ENCODE data around the gene SPDYE1.
"Not testable (repeated sequence)": the region's sequence is repeated elsewhere in the genome, so short reads cannot be mapped to it uniquely, and the experiment has no call there.

The SPDYE1 gene

DNA sequence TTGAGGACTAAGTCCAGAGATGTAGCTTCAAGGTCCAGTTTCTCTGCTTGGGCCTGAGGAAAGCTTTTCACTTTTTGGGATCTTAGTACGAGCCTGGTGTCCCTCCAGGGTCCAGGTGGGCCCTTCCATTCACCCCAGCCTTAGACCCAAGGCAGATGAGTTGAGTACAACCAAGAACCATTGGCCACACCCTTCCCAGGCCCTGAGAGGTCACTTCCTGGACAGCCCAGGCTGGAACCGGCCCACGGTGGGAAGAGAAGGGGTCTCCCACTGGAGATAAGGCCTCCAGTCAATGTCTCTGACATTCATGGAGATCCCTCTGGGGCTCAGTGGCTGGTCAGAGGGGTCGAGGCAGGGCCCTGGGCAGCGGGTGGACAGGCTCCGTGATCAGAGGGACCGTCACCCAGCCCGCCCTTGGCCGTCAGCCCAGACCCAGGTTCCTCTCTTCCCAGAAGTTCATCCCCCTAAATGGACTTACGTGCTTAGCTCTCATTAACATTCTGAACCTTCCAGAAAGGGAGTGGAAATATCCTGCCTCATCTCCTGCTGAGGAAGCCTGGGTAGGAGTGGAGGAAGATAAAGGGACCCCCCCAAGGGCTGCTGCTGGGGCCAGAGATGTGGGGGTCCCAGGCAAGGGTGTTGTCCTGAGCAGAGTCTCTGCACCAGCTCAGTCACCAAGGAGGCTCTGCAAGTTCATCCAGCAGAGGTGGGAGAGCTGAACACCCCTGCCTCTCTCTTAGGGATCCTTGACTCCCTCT is 22.8 kb upstream of the SPDYE1 start:
- not testable (repeated sequence) for H3K27ac ChIP-seq

DNA sequence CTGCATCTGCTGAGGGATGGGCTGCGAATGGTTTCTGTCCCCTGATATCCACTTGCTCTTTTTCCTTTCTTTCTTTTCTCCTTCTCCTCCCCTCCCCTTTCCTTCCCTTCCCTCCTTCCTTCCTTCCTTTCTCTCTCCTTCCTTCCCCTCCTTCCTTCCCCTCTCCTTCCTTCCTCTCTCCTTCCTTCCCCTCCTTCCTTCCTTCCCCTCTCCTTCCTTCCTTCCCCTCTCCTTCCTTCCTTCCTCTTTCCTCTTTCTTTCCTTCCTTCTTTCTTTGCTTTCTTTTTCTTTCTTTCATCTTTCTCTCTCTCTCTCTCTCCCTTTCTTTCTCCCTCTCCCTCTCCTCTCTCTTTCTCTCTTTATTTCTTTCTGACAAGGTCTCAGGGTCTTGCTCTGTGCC is 20.2 kb upstream of the SPDYE1 start:
- TF ChIP-seq, protein P1, sequence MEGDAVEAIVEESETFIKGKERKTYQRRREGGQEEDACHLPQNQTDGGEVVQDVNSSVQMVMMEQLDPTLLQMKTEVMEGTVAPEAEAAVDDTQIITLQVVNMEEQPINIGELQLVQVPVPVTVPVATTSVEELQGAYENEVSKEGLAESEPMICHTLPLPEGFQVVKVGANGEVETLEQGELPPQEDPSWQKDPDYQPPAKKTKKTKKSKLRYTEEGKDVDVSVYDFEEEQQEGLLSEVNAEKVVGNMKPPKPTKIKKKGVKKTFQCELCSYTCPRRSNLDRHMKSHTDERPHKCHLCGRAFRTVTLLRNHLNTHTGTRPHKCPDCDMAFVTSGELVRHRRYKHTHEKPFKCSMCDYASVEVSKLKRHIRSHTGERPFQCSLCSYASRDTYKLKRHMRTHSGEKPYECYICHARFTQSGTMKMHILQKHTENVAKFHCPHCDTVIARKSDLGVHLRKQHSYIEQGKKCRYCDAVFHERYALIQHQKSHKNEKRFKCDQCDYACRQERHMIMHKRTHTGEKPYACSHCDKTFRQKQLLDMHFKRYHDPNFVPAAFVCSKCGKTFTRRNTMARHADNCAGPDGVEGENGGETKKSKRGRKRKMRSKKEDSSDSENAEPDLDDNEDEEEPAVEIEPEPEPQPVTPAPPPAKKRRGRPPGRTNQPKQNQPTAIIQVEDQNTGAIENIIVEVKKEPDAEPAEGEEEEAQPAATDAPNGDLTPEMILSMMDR (IDR thresholded peaks at IDR 0.05): no peak
- Histone ChIP-seq H3K27ac (no peak overlapping the region), H3K4me3 (no peak overlapping the region)
- no peak for DNase-seq (ENCODE audit: low spot score)

More for the DNA sequence above, 22.8 kb upstream of the SPDYE1 start:
- not testable (repeated sequence) for H3K4me3 ChIP-seq; DNase-seq (ENCODE audit: low spot score)

DNA sequence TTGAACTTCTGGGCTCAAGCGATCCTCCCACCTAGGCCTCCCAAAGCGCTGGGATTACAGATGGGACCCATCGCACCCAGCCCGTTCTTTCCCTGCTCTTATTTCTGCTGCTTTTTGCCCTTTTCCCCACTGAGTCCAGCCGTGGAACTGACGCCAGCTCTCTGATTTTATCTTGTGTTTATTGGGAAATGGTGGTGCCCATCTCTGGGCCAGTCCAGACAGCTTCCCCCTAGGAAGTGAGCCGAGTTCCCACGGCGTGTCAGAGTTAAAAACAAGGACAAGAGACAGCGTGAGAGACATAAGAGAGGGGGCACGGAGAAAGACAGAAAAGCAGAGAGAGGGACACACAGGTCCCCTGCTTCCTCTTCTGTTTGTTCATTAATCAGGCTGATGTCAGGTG is 19.6 kb upstream of the SPDYE1 start:
- not testable (repeated sequence) for H3K4me3 ChIP-seq; H3K27ac ChIP-seq; DNase-seq (ENCODE audit: low spot score)

DNA sequence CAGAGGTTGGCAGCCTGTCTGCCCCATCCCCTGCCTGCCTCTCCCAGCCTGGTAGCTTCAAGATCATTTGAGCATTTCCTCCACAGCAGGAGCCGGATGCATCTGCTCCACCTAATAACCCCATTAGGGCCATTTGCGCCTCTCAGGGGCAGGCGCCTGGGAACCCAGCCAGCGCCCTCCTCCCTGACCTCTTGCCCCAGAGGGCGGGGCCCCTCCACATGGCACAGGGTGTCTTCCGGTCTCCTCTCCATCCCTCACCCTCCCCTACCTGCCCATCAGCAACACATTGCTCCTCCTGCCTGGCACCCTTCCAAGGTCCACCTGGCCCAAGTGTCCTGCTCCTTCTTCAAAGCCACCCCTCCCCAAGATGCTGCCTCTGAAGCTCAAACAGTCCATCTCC is 14.8 kb upstream of the SPDYE1 start:
- not testable (repeated sequence) for H3K27ac ChIP-seq; DNase-seq (ENCODE audit: low spot score); H3K4me3 ChIP-seq

DNA sequence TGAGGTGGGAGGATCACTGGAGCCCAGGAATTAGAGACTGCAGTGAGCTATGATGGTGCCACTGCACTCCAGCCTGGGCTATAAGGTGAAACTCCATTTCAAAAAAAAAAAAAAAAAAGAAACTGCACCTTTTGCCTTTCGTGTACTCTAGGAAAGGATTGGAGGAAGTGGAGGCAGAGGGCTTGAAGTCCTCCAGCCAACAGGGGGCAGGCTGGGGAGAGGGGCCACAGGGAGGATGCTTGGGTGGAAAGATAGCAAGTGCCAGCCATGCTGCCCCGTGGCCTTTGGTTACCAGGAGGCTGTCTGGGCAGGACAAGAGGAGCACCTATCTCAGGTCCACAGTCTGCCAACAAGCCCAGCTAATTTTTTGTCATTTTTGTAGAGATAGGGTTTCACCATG is 14.0 kb upstream of the SPDYE1 start:
- DNase-seq (ENCODE audit: low spot score); H3K27ac ChIP-seq; H3K4me3 ChIP-seq: not testable (repeated sequence)

DNA sequence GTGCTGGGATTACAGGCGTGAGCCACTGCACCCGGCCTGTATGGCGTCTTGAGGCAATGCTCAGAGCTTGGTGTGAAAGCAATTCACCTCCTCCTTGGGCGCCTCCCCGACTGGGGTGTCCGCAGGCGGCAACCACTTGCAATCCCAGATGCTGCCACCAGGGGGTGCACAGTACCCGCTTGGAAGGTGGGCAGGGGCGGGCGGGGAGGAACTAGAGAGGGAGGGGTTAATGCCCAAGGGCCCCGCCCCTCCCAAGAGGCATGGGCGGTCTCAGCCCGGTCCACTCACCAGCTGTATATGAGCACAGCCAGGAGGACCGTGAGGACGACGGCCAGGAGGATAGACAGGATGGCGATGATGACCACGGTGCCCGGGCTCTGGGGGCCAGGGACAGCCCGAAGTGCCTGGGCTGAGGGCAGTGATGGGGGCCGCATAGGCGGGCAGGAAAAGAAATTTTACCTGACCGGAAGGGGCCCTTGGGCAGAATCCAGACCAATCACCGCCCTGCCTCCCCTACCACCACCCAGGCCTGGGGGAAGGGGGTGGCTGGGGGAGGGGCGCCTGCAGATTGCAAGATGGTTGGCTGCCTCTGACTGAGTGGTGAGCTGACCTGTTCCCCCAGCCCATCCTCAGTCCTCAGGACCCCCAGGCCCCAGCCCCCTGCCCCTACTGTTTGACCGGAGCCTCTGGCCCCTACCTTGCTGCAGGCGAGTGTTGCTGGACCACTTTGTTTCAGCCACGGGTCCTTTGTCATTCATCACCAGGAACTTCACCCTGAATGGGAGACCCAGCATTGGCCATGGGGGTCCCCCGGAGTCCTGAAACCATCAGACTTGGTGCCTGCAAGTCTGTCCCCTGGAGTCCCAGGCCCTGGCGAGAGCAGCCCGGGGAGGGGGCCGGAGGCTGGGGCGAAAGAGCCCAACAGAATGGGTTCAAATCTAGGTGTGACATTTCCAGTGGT is 11.5 kb upstream of the SPDYE1 start:
- peak; percentile 76 for DNase-seq (ENCODE audit: low spot score)
- Histone ChIP-seq H3K4me3 (peak overlapping the region; percentile 60), H3K27ac (peak overlapping the region in 1 of 2 donors; percentile 38)
- TF ChIP-seq, protein P1 (IDR thresholded peaks at IDR 0.05): peak; percentile 65

DNA sequence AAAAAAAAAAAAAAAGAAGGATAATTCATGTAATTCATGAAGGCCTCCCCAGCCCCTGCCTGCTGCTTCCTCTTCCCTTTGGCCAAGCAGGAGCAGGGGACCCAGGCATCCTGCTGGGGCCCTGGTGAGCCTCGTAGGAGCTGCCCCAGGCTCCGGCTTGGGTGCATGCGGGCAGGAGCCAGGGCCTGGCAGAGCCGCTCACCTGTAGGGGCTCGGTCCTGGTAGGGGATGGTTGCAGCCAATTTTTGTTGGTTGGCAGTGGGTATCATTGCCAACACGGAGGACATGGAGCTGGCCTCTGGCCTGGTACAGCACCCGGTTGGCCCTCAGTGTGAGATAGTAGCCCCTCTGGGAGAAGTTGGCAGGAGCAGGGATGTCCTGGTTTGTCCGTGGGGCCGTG is 10.2 kb upstream of the SPDYE1 start:
- not testable (repeated sequence) for H3K4me3 ChIP-seq; DNase-seq (ENCODE audit: low spot score); H3K27ac ChIP-seq

DNA sequence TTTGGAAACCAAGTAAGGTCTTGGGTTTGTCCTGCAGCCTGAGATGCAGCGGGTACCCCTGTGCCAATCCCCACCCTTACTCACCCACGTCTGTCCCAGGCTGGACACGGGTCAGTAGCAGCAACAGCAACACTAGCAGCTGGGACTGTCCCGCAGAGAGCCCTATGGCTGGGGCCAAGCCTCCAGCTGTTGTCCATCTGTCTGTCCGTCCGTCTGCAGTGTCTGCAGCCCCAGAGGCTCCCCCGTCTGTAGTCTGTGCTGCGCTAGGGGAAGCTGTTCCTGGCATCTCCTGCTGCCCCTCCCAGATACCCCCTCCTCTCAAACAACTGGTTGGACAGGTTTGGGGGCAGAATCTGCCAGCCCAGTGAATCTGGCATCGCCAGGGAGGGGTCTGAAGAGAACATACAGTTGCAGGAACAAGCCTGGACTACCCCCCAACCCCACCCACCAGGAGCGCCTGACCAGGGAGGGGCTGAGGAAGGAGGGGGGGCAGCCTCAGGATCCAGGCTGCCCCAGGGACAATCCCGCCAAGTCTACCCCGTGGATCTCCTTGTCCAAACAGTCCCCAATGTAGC is 7.6 kb upstream of the SPDYE1 start:
- H3K4me3 ChIP-seq; H3K27ac ChIP-seq; DNase-seq (ENCODE audit: low spot score): not testable (repeated sequence)

DNA sequence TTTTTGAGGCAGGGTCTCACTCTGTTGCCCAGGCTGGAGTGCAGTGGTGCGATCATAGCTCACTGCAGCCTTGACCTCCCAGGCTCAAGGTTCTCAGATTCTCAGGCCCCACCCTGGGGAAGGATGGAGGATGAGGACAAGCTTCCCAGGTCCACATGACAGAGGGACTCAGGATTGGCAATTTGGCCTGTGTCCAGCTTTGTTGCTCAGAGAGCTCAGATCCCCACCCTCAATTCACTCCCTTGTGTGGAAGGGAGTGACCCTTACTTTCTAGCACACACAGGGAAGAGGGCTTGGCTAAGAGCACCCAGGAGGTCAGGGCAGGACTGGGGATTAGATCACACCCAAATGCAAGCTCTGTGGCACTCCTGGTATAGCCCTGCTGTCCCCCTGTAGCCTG is 6.9 kb upstream of the SPDYE1 start:
- not testable (repeated sequence) for DNase-seq (ENCODE audit: low spot score); H3K4me3 ChIP-seq; H3K27ac ChIP-seq

DNA sequence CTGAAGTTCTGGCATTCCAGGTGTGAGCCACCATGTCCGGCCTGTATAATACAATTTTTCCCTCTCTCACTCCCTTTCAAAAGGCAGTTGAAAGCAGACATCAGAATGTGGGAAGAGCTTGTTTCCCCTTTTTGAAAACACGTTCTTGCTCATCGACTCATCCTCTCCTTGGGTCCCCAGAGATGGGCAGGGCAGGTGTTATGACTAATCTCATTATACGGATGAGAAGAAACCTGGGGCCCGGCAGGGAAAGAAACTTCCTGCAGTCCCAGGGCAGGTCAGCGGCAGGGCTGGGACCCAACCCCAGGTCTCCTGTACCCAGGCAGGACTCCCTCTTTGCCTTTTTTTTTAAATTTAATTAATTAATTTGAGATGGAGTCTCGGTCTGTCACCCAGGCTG is 4.8 kb upstream of the SPDYE1 start:
- H3K4me3 ChIP-seq; H3K27ac ChIP-seq; DNase-seq (ENCODE audit: low spot score): not testable (repeated sequence)

DNA sequence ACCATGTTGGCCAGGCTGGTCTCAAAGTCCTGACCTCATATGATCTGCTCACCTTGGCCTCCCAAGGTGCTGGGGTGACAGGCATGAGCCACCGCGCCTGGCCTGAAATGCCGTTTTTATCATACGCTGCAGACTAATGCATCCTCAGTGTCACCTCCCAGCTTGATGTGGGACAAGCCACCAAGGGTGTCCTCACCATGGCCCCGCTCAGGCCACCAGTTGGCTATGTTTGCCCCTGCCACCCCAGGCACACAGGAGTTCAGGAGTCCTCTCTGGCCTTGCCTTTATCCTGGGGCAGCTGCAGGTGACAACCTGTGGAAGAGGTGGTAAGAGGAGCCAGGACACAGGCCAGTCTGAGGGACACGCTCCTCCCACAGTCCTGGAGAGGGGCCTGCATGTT is 3.0 kb upstream of the SPDYE1 start:
- H3K27ac ChIP-seq, H3K4me3 ChIP-seq: not testable (repeated sequence)
- peak; percentile 2 for DNase-seq (ENCODE audit: low spot score)

DNA sequence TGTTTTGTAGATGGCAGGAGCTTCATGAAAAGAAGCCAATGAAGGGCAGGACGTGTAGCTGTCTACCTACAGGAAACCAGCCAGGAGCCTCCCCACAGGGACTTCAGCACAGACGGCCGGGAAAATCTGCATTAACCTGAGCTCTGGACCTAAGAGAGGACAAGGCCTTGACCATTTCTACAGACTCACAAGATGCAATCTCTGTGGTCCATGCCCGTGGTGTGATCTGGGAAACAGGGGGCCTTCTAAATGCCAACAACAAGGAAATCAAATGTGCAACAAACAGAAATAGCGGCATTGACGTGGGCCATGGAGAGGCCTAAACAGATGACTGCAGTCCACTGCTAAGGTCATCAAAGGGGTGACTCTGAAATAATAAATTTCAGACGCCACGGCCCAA is 14.4 kb downstream of the SPDYE1 start:
- not testable (repeated sequence) for H3K4me3 ChIP-seq; H3K27ac ChIP-seq; DNase-seq (ENCODE audit: low spot score)

DNA sequence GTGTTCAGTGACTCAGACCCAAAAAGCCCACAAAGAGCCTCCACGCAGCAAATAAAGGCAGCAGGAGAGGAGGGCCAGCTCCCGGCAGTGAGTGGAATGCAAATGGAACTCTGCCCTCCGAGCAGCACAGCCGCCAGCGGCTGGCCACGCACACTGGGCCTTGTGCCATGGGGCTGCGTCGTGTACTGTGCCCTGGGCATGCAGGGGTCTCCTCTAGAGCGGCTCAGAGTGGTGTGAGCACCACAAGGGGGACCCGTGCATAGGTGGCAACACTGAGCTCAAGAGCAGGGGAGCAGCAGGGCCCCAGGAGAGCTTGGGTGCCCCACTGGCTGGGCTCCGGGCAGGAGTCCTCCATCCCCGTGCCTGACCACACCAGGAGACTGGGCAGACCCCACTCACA is 17.4 kb downstream of the SPDYE1 start:
- DNase-seq (ENCODE audit: low spot score); H3K4me3 ChIP-seq; H3K27ac ChIP-seq: not testable (repeated sequence)

DNA sequence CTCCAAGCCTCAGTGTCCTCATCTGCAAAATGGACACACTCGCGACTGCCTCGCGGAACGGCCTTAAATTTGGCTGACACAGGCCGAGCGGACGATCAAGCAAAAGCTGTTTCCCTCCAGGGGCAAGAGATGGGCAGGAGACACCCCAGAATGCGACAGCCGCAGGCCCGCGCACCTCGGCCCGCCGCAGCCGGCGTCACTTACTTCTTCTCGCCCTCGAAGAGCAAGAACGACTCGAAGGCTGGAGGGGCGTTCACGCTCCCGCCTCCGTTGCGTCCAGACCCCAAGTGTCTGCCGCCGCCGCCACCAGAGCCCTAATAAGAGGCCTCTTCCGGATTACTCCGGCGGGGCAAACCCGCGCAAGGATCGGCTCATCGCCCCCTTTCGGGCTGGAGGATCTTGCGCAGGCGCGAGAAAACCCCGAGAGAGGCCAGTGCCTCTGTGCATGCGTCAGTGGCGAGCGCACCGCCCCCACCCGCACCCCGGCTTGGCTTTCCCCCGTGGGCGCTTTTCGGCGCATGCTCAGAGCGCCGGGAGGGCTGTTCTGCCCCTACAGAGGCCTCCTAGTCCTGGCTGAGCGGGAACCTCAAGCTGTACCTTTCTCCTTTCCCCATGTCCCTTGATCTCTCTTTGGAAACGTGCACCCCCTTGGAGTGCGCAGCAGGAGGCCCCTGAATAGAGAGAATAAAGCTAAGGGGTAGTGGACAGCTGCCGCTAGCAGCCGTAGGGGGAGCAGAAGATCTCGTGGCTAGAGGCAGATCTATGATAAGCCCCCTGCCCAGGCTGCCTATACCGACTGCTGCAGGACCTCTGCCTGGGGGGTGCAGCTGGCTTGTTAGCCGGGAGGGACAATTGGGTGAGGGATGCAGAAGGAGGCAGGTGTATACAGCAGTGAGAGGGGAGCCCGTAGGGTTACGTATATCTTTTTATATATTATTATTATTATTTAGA is 21.4 kb downstream of the SPDYE1 start:
- peak overlapping the region; percentile 93 for H3K4me3 ChIP-seq
- peak; percentile 96 for DNase-seq (ENCODE audit: low spot score)
- peak overlapping the region; percentile 29 to 86 for H3K27ac ChIP-seq

DNA sequence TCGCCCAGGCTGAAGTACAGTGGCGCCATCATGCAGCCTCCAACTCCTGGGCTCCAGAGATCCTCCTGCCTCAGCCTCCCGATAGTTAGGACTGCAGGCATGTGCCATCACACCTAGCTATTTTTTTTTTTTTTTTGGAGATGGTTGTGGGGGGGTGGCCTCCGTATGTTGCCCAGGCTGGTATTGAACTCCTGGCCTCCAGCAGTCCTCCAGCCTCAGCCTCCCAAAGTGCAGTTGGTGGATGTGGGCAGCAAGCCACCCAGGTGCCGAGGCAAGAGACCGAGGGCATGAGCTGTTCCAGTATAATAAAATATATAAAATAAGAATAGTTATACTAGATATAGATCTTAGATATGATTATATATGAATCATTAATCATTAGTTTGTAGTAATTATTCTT is 22.1 kb downstream of the SPDYE1 start:
- not testable (repeated sequence) for DNase-seq (ENCODE audit: low spot score); H3K27ac ChIP-seq; H3K4me3 ChIP-seq

Data from coronary artery (tissue), 2 donors.